ENCODE measurements around the gene NAIP. TPM values are rescaled to one million over a fixed set of nuclear protein-coding genes. Genes with fewer than 3 reads are reported as not detected.
"Not testable (repeated sequence)": the region's sequence is repeated elsewhere in the genome, so short reads cannot be mapped to it uniquely, and the experiment has no call there.

Gene NAIP
- total RNA-seq, 1 experiment from 2014 or later = 4.1 TPM

- intact Hi-C loops (cut with micrococcal nuclease); H3K4me1 Mint-ChIP-seq (ENCODE audit: insufficient read depth, unreplicated experiment): not testable (repeated sequence)
Measured at GRCh38 chr5:71018376-71019005, 6.6 kb downstream of the NAIP start.

GRCh38 chr5:71014176-71014575 is 11.0 kb downstream of the NAIP start:
- DNase-seq (ENCODE audit: unreplicated experiment) = no peak
- H3K9me3 Mint-ChIP-seq (ENCODE audit: unreplicated experiment) = no peaks in the 10 kb centered on the region

More at GRCh38 chr5:71018376-71019005, 6.6 kb downstream of the NAIP start:
- H3K9me3 Mint-ChIP-seq (ENCODE audit: unreplicated experiment); BruUV-seq (replicated peaks); H3K27ac Mint-ChIP-seq (ENCODE audit: low read depth, unreplicated experiment); CTCF ChIA-PET; H3K27me3 Mint-ChIP-seq (ENCODE audit: insufficient read depth, unreplicated experiment); H3K4me3 Mint-ChIP-seq (ENCODE audit: unreplicated experiment); DNase-seq (ENCODE audit: unreplicated experiment); H3K36me3 Mint-ChIP-seq (ENCODE audit: insufficient read depth, unreplicated experiment); POLR2A ChIA-PET: not testable (repeated sequence)

GRCh38 chr5:71013575-71013974 is 11.6 kb downstream of the NAIP start:
- H3K9me3 Mint-ChIP-seq (ENCODE audit: unreplicated experiment) = no peaks in the 10 kb centered on the region
- POLR2A ChIA-PET = no interaction called here
- no TSS peak for BruUV-seq (replicated peaks)

More at GRCh38 chr5:71014176-71014575, 11.0 kb downstream of the NAIP start:
- BruUV-seq (replicated peaks) = no TSS peak
- Mint-ChIP-seq H3K27me3 (ENCODE audit: insufficient read depth, unreplicated experiment) (no peaks in the 10 kb centered on the region), H3K4me3 (ENCODE audit: unreplicated experiment) (no peak overlapping the region), H3K36me3 (ENCODE audit: insufficient read depth, unreplicated experiment) (no peaks in the 10 kb centered on the region), H3K27ac (ENCODE audit: low read depth, unreplicated experiment) (no peak overlapping the region), H3K4me1 (ENCODE audit: insufficient read depth, unreplicated experiment) (no peaks in the 10 kb centered on the region)
- POLR2A ChIA-PET = no interaction called here
- CTCF ChIA-PET = no interaction called here
- no peak for TF ChIP-seq CTCF (IDR thresholded peaks at IDR 0.05; ENCODE audit: unreplicated experiment)
- intact Hi-C loops (cut with micrococcal nuclease) = no loop called here

GRCh38 chr5:71011194-71011792 is 13.8 kb downstream of the NAIP start:
- no peak for TF ChIP-seq CTCF (IDR thresholded peaks at IDR 0.05; ENCODE audit: unreplicated experiment)
- DNase-seq (ENCODE audit: unreplicated experiment) = no peak
- Mint-ChIP-seq H3K27ac (ENCODE audit: low read depth, unreplicated experiment) (no peak overlapping the region), H3K4me3 (ENCODE audit: unreplicated experiment) (no peak overlapping the region), H3K36me3 (ENCODE audit: insufficient read depth, unreplicated experiment) (no peaks in the 10 kb centered on the region), H3K27me3 (ENCODE audit: insufficient read depth, unreplicated experiment) (no peaks in the 10 kb centered on the region), H3K9me3 (ENCODE audit: unreplicated experiment) (no peaks in the 10 kb centered on the region), H3K4me1 (ENCODE audit: insufficient read depth, unreplicated experiment) (no peaks in the 10 kb centered on the region)
- BruUV-seq (replicated peaks) = no TSS peak
- intact Hi-C loops (cut with micrococcal nuclease) = no loop called here
- POLR2A ChIA-PET = no interaction called here
- CTCF ChIA-PET = no interaction called here

More at GRCh38 chr5:71013575-71013974, 11.6 kb downstream of the NAIP start:
- no peak for TF ChIP-seq CTCF (IDR thresholded peaks at IDR 0.05; ENCODE audit: unreplicated experiment)
- H3K27me3 Mint-ChIP-seq (ENCODE audit: insufficient read depth, unreplicated experiment) = no peaks in the 10 kb centered on the region
- CTCF ChIA-PET = no interaction called here
- intact Hi-C loops (cut with micrococcal nuclease) = no loop called here
- H3K36me3 Mint-ChIP-seq (ENCODE audit: insufficient read depth, unreplicated experiment) = no peaks in the 10 kb centered on the region
- DNase-seq (ENCODE audit: unreplicated experiment) = no peak
- H3K4me3 Mint-ChIP-seq (ENCODE audit: unreplicated experiment) = no peak overlapping the region
- no peak overlapping the region for H3K27ac Mint-ChIP-seq (ENCODE audit: low read depth, unreplicated experiment)
- no peaks in the 10 kb centered on the region for H3K4me1 Mint-ChIP-seq (ENCODE audit: insufficient read depth, unreplicated experiment)

GRCh38 chr5:71006983-71007382 is 18.2 kb downstream of the NAIP start:
- intact Hi-C loops (cut with micrococcal nuclease); H3K36me3 Mint-ChIP-seq (ENCODE audit: insufficient read depth, unreplicated experiment); CTCF ChIA-PET; H3K9me3 Mint-ChIP-seq (ENCODE audit: unreplicated experiment); H3K27ac Mint-ChIP-seq (ENCODE audit: low read depth, unreplicated experiment); BruUV-seq (replicated peaks); H3K27me3 Mint-ChIP-seq (ENCODE audit: insufficient read depth, unreplicated experiment); H3K4me1 Mint-ChIP-seq (ENCODE audit: insufficient read depth, unreplicated experiment); DNase-seq (ENCODE audit: unreplicated experiment); POLR2A ChIA-PET; H3K4me3 Mint-ChIP-seq (ENCODE audit: unreplicated experiment): not testable (repeated sequence)

GRCh38 chr5:70984882-70985281 is 40.3 kb downstream of the NAIP start:
- H3K36me3 Mint-ChIP-seq (ENCODE audit: insufficient read depth, unreplicated experiment); POLR2A ChIA-PET; intact Hi-C loops (cut with micrococcal nuclease); H3K4me3 Mint-ChIP-seq (ENCODE audit: unreplicated experiment); CTCF ChIA-PET; H3K27ac Mint-ChIP-seq (ENCODE audit: low read depth, unreplicated experiment); DNase-seq (ENCODE audit: unreplicated experiment); H3K27me3 Mint-ChIP-seq (ENCODE audit: insufficient read depth, unreplicated experiment); BruUV-seq (replicated peaks); H3K4me1 Mint-ChIP-seq (ENCODE audit: insufficient read depth, unreplicated experiment); H3K9me3 Mint-ChIP-seq (ENCODE audit: unreplicated experiment): not testable (repeated sequence)

GRCh38 chr5:70967220-70967619 is 57.9 kb downstream of the NAIP start:
- H3K4me3 Mint-ChIP-seq (ENCODE audit: unreplicated experiment); BruUV-seq (replicated peaks); H3K27ac Mint-ChIP-seq (ENCODE audit: low read depth, unreplicated experiment); H3K27me3 Mint-ChIP-seq (ENCODE audit: insufficient read depth, unreplicated experiment); H3K36me3 Mint-ChIP-seq (ENCODE audit: insufficient read depth, unreplicated experiment); intact Hi-C loops (cut with micrococcal nuclease); H3K9me3 Mint-ChIP-seq (ENCODE audit: unreplicated experiment); CTCF ChIA-PET; DNase-seq (ENCODE audit: unreplicated experiment); POLR2A ChIA-PET; H3K4me1 Mint-ChIP-seq (ENCODE audit: insufficient read depth, unreplicated experiment): not testable (repeated sequence)

Measured in MCF 10A (cell line).